ELR (cell line): ENCODE measurements around the gene NRP1.
"Not testable (repeated sequence)": the region's sequence is repeated elsewhere in the genome, so short reads cannot be mapped to it uniquely, and the experiment has no call there.

Experiments
- DNase-seq: peaks from one replicate; pipeline ENCODE4 v3.0.0-alpha.2; 2015; ENCODE audit warnings: low read depth

The NRP1 gene

GRCh38 chr10:33150146-33150545 is 184.3 kb downstream of the NRP1 start:
- DNase-seq, result no peak

DNA sequence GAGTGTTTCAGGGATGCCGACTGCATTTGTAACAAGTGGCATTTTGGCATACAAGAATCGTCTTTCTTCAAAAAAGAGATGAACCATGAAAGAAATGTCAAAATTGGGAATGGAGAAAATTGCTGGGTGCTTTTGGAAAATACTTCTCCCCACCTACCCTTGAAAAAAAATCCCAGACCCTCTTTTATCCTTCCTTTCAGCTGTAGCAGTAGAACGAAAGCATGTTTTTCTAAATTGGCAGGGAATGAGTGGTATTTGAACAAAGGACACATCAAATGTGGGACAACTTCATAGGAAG is 187.5 kb downstream of the NRP1 start:
- DNase-seq, result no peak

GRCh38 chr10:33146189-33147012 is 188.1 kb downstream of the NRP1 start:
- DNase-seq, result no peak

DNA sequence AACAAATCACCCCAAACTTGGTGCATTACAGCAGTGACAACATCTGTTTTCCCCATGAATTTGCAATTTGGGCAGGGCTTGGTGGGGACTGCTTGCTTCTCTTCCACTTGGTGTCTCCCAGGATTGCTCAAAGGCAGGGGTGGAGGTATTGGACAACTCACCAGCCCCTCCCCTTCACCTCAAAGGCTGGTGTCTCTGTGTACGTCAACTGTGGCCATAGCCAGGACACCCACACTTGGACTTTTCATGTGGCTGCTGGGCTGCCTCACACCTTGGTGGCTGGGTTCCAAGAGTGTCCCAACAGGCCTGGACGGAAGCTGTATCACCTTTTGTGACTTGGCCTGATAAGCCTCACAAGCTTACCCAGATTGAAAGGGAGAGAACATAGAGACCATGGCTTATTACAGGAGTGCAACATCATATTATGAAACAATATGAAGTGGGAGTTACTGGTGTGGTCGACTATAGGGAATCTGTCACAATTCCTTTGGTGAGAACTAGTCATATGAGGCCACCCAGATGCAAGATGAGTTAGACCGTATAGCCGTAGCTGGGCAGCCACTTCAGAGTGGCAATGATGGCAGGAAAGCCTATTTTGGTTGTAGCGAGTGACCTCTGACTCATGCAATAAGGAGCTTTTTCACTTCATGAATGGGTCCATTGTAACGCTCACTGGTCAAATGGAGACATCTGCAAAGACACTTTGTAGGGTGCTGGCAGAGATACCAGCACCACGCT is 188.8 kb downstream of the NRP1 start:
- DNase-seq, result no peak

GRCh38 chr10:33143160-33143728 is 191.2 kb downstream of the NRP1 start:
- DNase-seq, result peak; percentile 93

- DNase-seq, result no peak
Observed at GRCh38 chr10:33142295-33142694, 192.2 kb downstream of the NRP1 start.

GRCh38 chr10:33141251-33141650 is 193.2 kb downstream of the NRP1 start:
- DNase-seq, result no peak

DNA sequence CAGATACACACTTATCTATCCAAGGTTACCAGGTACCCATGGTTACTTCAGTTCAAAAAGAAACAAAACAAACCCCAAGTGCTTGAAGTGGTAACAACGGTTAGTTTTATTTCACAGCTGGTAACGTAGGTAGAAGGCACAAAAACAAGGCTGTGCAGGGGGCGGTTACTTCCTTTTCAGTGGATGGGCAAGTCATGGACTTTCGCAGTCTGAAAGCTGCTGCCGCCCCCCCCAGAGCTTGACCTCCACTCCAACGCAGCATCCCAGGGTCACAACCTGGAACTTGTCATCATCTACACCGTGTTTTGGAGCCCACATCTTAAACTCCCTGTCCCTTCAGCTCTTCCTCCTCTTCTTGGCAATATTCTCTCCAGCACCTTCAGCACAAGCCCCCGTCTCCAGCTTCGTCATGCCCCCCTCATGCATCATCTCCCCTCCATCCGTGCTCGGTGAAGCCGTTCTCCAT is 195.3 kb downstream of the NRP1 start:
- DNase-seq, result no peak

GRCh38 chr10:33138686-33139085 is 195.8 kb downstream of the NRP1 start:
- DNase-seq, result not testable (repeated sequence)

DNA sequence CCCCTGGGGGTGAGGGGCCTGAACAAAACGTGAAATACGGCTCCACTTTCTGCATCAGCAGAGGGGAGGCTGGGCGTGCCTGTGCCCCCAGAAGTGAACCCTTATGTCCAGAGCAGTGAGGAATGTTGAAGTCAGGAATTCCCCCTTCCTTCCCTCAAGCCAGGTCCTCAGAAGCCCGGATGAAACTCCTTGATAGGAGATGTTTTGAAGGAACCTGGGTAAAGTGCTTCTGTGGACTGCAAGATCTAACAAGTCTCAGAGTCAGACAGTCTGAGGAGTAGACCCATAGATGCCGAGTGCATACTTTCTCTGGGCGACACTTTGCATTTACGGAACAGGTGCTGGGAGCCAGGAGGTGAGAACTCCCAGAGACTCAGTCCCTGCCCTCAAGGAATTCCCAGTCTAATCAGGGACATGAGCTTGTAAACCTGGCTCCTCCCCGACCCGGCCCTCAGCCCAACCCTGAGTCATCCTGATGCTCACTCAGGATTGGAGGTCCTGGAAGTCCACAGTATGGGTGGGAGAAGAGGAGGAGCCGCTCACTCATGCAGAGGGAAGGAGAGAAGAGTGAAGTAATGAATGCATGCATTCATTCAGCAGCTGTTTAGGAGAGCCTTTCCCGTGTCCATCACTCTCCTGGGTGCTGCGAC is 197.0 kb downstream of the NRP1 start:
- DNase-seq, result peak; percentile 37

GRCh38 chr10:33136781-33137180 is 197.7 kb downstream of the NRP1 start:
- DNase-seq, result peak; percentile 77

- peak; percentile 47 for DNase-seq
Observed at GRCh38 chr10:33136271-33136670, 198.2 kb downstream of the NRP1 start.

GRCh38 chr10:33134011-33134751 is 200.3 kb downstream of the NRP1 start:
- peak; percentile 94 for DNase-seq

DNA sequence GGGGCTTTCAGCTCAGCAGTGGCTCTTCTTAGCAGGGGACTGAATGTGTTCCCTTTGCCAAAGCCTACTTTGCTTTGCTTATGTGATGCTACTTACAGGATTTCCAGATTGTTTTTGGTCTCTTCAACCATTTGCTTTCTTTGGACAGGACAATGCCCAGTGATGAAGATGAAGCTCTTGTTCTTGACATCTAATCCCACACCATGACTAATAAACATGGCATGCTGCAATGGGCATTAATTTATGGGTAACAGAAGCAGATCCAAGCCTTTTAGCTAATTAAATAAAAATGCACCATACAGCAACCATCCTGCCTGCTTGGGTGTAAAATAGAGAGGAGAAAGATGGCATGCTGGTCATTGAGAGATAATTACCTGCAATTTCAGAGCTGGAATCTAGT is 200.9 kb downstream of the NRP1 start:
- DNase-seq, result peak; percentile 41

GRCh38 chr10:33132626-33133025 is 201.8 kb downstream of the NRP1 start:
- no peak for DNase-seq

- DNase-seq, result peak; percentile 34
Observed at GRCh38 chr10:33129996-33130386, 204.5 kb downstream of the NRP1 start.

DNA sequence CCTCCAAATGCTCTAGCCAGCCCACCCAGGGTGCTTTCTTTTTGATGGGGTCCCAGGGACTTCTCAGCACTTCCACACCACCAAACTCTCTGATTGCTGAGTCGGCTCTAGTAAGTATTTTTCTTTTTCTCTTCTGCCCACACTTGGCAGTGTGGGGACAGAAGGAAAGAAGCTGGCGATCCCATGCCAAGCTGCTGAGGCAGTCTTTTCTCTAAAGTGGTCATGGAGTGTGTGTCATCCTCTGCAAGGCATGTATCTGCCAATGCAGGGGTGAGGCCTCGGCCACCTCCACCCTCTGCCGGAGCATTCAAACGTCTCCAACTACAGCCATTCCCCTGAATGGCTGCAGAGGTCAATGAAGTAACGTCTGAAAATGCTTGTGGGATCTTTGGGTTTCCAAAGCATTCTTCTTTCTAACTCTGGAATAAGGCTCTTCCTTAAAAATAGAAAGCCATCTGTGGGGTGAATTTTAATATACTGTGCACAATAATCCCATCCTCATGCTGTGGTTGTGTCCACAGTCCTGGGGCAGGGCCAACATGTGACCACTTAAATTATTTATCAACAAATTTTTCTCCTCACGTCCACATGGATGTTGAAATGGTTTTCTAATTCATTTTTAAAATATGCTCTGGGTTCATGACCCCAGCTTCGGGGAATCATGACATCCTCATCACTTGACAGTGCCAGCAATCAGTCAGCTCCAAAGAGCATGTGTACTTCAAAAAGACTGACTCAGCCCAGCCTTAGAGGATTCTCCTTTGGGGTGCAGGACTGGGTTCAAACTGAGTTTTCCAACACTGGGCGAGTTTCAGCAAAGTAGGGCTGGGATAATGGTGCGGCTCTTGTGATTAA is 205.1 kb downstream of the NRP1 start:
- DNase-seq, result peak; percentile 74

GRCh38 chr10:33127622-33128021 is 206.8 kb downstream of the NRP1 start:
- DNase-seq, result no peak
